MM.1S (cell line): Measurements from ENCODE around the gene ARPC1A.

Experiments
- DNase-seq: peaks from one replicate; pipeline ENCODE4 v3.0.0-alpha.2; 2015
- H2AFZ ChIP-seq: fragments of 300-600 bp; sonication (generic); 2 replicates; pipeline ENCODE4 v1.6.0; 2016; ENCODE audit warnings: antibody characterized with exemption, low read length
- H3F3A ChIP-seq: fragments of 300-600 bp; sonication (generic); 2 replicates; pipeline ENCODE4 v1.6.1; 2016; ENCODE audit warnings: mild to moderate bottlenecking, antibody characterized with exemption, low read length, moderate library complexity, mixed read lengths; ENCODE audit not compliant: insufficient read depth
- H3K27ac ChIP-seq: fragments of 300-600 bp; sonication (generic); 2 replicates; pipeline ENCODE4 v1.5.1; 2016; ENCODE audit warnings: mild to moderate bottlenecking, low read length
- H3K27me3 ChIP-seq: fragments of 300-600 bp; sonication (generic); replicated peaks from 2 replicates; pipeline ENCODE4 v1.6.0; 2016; ENCODE audit warnings: low read length; ENCODE audit not compliant: insufficient read depth
- H3K36me3 ChIP-seq: fragments of 300-600 bp; sonication (generic); replicated peaks from 2 replicates; pipeline ENCODE4 v1.6.1; 2016; ENCODE audit warnings: mild to moderate bottlenecking, low read length, mixed read lengths; ENCODE audit not compliant: insufficient read depth
- H3K4me1 ChIP-seq: fragments of 300-600 bp; sonication (generic); 2 replicates; pipeline ENCODE4 v1.6.1; 2016; ENCODE audit warnings: low read length, mixed read lengths
- H3K4me2 ChIP-seq: fragments of 300-600 bp; sonication (generic); 2 replicates; pipeline ENCODE4 v1.6.0; 2016; ENCODE audit warnings: low read depth, low read length
- H3K4me3 ChIP-seq: fragments of 300-600 bp; sonication (generic); 2 replicates; pipeline ENCODE4 v1.5.1; 2016; ENCODE audit warnings: low read length, mixed read lengths
- H3K79me2 ChIP-seq: fragments of 300-600 bp; sonication (generic); 2 replicates; pipeline ENCODE4 v1.6.1; 2016; ENCODE audit warnings: mixed run types, low read length, mixed read lengths
- H3K9ac ChIP-seq: fragments of 300-600 bp; sonication (generic); 2 replicates; pipeline ENCODE4 v1.6.1; 2016; ENCODE audit warnings: low read length, mixed read lengths
- H3K9me2 ChIP-seq: fragments of 300-600 bp; sonication (generic); replicated peaks from 2 replicates; pipeline ENCODE4 v1.6.1; 2016; ENCODE audit warnings: mild to moderate bottlenecking, low read length, mixed read lengths; ENCODE audit not compliant: insufficient read depth
- H3K9me3 ChIP-seq: fragments of 300-600 bp; sonication (generic); replicated peaks from 2 replicates; pipeline ENCODE4 v1.6.1; 2016; ENCODE audit warnings: mild to moderate bottlenecking, low read length, mixed read lengths; ENCODE audit not compliant: insufficient read depth
- H4K20me1 ChIP-seq: fragments of 300-600 bp; sonication (generic); 2 replicates; pipeline ENCODE4 v1.6.1; 2016; ENCODE audit warnings: mild to moderate bottlenecking, low read length, moderate library complexity, mixed read lengths; ENCODE audit not compliant: insufficient read depth
- CTCF ChIP-seq: fragments of 300-600 bp; sonication (generic); IDR thresholded peaks from 2 replicates; pipeline ENCODE4 v1.5.1; 2016; ENCODE audit warnings: antibody characterized with exemption, low read length, mixed read lengths
- EZH2 ChIP-seq: fragments of 300-600 bp; sonication (generic); optimal IDR thresholded peaks from 2 replicates; pipeline ENCODE3; 2017; ENCODE audit warnings: low read depth, mild to moderate bottlenecking, antibody characterized with exemption, low read length, mixed read lengths
- EZH2phosphoT487 ChIP-seq: fragments of 300-600 bp; sonication (generic); IDR thresholded peaks from 2 replicates; pipeline ENCODE4 v1.6.1; 2018; ENCODE audit warnings: antibody characterized with exemption, low read length

ARPC1A gene

DNA sequence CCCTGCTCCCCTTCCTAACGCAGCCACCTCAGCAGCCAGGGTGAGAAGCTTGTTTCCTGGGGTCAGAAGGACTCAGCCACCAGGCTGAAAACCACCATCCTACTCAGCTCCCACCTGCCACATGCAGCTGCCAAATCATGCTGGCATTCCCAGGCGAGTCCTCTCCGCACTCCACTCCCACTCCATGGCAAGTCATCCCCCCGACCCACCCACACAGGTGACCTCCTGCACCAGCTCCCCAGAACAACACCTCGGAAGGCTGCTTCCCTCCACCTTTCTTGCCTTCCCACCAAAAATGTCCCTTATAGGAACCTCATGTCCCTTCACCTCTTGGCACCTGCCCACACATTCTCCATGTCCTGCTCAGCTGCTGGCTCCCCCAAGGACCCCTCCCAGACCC lies 78.1 kb downstream of the ARPC1A start:
- no peaks in the 10 kb centered on the region for H3F3A ChIP-seq
- peaks cover 56% of the 10 kb centered on the region for H3K79me2 ChIP-seq
- H4K20me1 ChIP-seq, result no peaks in the 10 kb centered on the region; the same call in 1 of the 2 replicates
- no peaks in the 10 kb centered on the region for H3K9me2 ChIP-seq
- no peak overlapping the region for H3K4me3 ChIP-seq
- TF ChIP-seq EZH2phosphoT487 (no peak), EZH2 (no peak), CTCF (no peak)
- H3K9me3 ChIP-seq, result no peaks in the 10 kb centered on the region
- no peak overlapping the region for H3K4me2 ChIP-seq
- H3K4me1 ChIP-seq, result peaks cover 11% of the 10 kb centered on the region
- H3K9ac ChIP-seq, result no peak overlapping the region
- no peak overlapping the region for H2AFZ ChIP-seq
- no peaks in the 10 kb centered on the region for H3K27me3 ChIP-seq
- no peak for DNase-seq
- H3K27ac ChIP-seq, result no peak overlapping the region
- no peaks in the 10 kb centered on the region for H3K36me3 ChIP-seq

DNA sequence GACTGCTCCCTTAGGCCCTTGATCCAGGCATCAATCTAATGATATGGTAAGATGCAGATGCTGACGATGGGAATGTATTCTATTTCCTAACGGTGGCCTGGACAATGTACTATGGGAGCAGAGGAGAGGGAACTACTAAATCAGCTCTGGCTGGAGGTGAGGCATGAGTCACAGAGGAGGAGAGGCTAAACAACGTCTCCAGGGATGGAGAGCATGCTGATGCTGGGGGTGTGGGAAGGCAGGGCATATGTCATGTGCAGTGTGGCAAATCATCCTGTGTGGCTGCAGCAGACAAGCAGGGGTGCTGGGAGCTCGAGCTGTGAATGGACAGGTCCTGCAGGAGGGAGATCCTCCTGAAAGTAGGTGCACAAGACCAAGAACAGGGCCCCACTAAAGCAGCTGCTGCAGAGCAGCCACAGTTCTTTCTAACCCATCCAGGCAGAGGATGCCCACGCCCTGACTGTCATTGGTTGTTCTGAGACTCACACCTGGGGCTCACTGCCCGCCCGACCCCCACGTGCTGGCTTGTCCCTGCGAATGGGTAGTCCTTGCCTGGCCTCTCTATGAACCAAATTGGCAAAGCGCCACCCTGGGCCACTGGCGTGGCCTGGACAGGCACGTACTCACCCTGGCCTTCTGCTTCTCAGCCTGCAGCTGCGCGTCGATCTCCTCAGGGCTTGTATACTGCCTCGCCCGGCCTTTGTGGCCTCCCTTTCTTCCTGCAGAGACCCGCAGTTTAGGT lies 78.7 kb downstream of the ARPC1A start:
- TF ChIP-seq EZH2phosphoT487 (no peak), CTCF (no peak), EZH2 (no peak)
- no peaks in the 10 kb centered on the region for H3K36me3 ChIP-seq

DNA sequence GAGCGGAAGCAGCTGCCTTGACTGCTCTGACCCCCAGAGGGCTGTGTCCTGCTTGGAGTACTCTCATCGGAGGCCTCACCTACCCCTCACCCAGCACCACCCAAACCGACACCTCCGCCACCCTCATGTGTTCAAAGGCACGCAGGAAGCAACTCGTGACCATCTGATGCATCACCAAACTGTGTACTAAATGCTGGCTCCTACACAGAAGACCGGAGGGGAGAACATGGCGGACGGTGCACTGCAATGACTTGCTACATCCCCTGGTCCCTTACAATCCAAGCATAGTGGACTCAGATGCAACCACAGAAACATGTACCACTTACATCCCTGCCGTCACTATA lies 79.3 kb downstream of the ARPC1A start:
- H3K36me3 ChIP-seq, result no peaks in the 10 kb centered on the region
- no peaks in the 10 kb centered on the region for H3K9me3 ChIP-seq
- H3K4me3 ChIP-seq, result no peak overlapping the region
- H4K20me1 ChIP-seq, result no peaks in the 10 kb centered on the region; the same call in 1 of the 2 replicates
- H3K4me2 ChIP-seq, result no peak overlapping the region
- H3F3A ChIP-seq, result 0 out of 2 replicates have a peak, but pooled peaks cover 4% of the 10 kb centered on the region
- no peak overlapping the region for H3K27ac ChIP-seq
- no peak overlapping the region for H3K9ac ChIP-seq
- no peaks in the 10 kb centered on the region for H3K27me3 ChIP-seq
- peaks cover 11% of the 10 kb centered on the region for H3K4me1 ChIP-seq
- DNase-seq, result no peak
- H3K79me2 ChIP-seq, result peaks cover 68% of the 10 kb centered on the region
- no peak overlapping the region for H2AFZ ChIP-seq
- no peak for TF ChIP-seq EZH2
- TF ChIP-seq EZH2phosphoT487, result no peak
- no peak for TF ChIP-seq CTCF
- H3K9me2 ChIP-seq, result no peaks in the 10 kb centered on the region

More for the DNA sequence above, 78.7 kb downstream of the ARPC1A start:
- Histone ChIP-seq H3F3A (0 out of 2 replicates have a peak, but pooled peaks cover 2% of the 10 kb centered on the region), H3K9me2 (no peaks in the 10 kb centered on the region), H3K9me3 (no peaks in the 10 kb centered on the region), H3K4me3 (no peak overlapping the region), H3K9ac (no peak overlapping the region), H4K20me1 (no peaks in the 10 kb centered on the region; the same call in 1 of the 2 replicates), H3K4me2 (no peak overlapping the region), H2AFZ (no peak overlapping the region), H3K4me1 (peaks cover 11% of the 10 kb centered on the region), H3K79me2 (peaks cover 62% of the 10 kb centered on the region), H3K27ac (no peak overlapping the region), H3K27me3 (no peaks in the 10 kb centered on the region)
- no peak for DNase-seq
